GM21447 (cell line): ENCODE data around the gene TFF3.

Experiments
- ATAC-seq: cut with Tn5 transposase; IDR thresholded peaks from one replicate; pipeline ENCODE4 v1.9.1; 2021; ENCODE audit not compliant: unreplicated experiment

TFF3 gene

GRCh38 chr21:42315296-42315891, at the start of gene TFF3:
Gene TFF3, minus strand, starts transcription at chr21:42315409. Its CDS starts 35 bp downstream, at chr21:42315374.
- no peak for ATAC-seq

GRCh38 chr21:42364304-42364865, 49.2 kb upstream of the TFF3 start:
- ATAC-seq: no peak

- ATAC-seq: no peak
These were observed 48.1 kb upstream of the TFF3 start for GRCh38 chr21:42363312-42363711.

GRCh38 chr21:42362700-42363099, 47.5 kb upstream of the TFF3 start:
- ATAC-seq: no peak

- ATAC-seq: no peak
These were observed 47.0 kb upstream of the TFF3 start for GRCh38 chr21:42362198-42362597.

- no peak for ATAC-seq
These were observed 46.1 kb upstream of the TFF3 start for GRCh38 chr21:42361286-42361685.

- no peak for ATAC-seq
These were observed 45.1 kb upstream of the TFF3 start for GRCh38 chr21:42360317-42360716.

- ATAC-seq: no peak
These were observed 43.7 kb upstream of the TFF3 start for GRCh38 chr21:42358937-42359336.

- no peak for ATAC-seq
These were observed 43.1 kb upstream of the TFF3 start for GRCh38 chr21:42358261-42358660.

- ATAC-seq: no peak
These were observed 42.1 kb upstream of the TFF3 start for GRCh38 chr21:42357307-42357706.

GRCh38 chr21:42356650-42357049, 41.4 kb upstream of the TFF3 start:
- ATAC-seq: no peak

- ATAC-seq: no peak
These were observed 40.8 kb upstream of the TFF3 start for GRCh38 chr21:42356046-42356445.

GRCh38 chr21:42353623-42354022, 38.4 kb upstream of the TFF3 start:
- ATAC-seq: no peak

GRCh38 chr21:42352441-42353095, 37.4 kb upstream of the TFF3 start:
- no peak for ATAC-seq

- ATAC-seq: no peak
These were observed 36.6 kb upstream of the TFF3 start for GRCh38 chr21:42351626-42352440.

- no peak for ATAC-seq
These were observed 35.8 kb upstream of the TFF3 start, which contains the start of gene TFF2 for GRCh38 chr21:42350927-42351426. Gene TFF2, minus strand, starts transcription at chr21:42350994. Its CDS starts 37 bp downstream, at chr21:42350957.

- ATAC-seq: no peak
These were observed 35.2 kb upstream of the TFF3 start for GRCh38 chr21:42350318-42350910.

- no peak for ATAC-seq
These were observed 34.5 kb upstream of the TFF3 start for GRCh38 chr21:42349420-42350317.

GRCh38 chr21:42348762-42349161, 33.6 kb upstream of the TFF3 start:
- ATAC-seq: no peak
